Raji (cell line): ENCODE data around the gene PSMB7.

ENCODE experiments used
- POLR2A ChIP-seq: IDR thresholded peaks from 2 replicates; pipeline ENCODE4 v1.6.1; 2011; ENCODE audit warnings: low read depth, low read length, control low read depth; ENCODE audit not compliant: insufficient read depth

Gene PSMB7

DNA sequence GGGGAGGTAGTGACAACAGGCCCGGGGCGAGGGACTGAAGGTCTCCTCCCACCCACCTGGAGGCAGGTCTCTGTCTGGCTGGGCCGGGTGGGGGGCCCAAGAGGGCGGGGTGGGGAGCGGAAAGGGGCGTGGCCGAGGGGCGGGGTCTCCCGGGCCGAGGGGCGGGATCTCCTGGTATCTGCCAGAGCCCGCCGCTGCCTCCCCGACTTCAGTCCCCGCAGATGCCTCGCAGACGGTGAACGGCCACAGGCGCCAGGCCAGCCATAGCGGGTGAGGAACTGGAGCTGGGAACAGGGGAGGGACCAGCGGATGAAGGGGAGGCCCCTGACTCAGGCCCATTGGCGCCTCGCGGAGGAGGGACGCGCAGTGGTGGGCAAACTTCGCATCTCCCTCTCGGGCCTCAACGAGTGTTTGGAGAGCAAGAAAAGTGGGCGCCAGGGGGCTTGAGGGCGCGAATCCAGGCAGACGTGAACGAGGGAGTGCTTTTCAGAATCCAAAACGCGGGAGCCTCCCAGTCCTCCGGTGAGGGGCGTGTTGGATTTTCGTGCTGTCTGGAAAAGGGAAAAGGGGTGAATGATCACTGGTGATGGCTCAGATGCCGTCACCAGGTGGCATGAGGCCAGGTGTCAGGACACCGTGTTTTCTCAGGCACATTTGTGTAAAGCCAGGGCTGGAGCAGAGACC, 35.1 kb upstream of the PSMB7 start, which contains the start of gene ADGRD2:
TSS of gene ADGRD2 (plus strand) at position 211 of the 684 bp plus-strand sequence. CDS start 1,216 bp downstream, outside the sequence.
- TF ChIP-seq POLR2A, result no peak

DNA sequence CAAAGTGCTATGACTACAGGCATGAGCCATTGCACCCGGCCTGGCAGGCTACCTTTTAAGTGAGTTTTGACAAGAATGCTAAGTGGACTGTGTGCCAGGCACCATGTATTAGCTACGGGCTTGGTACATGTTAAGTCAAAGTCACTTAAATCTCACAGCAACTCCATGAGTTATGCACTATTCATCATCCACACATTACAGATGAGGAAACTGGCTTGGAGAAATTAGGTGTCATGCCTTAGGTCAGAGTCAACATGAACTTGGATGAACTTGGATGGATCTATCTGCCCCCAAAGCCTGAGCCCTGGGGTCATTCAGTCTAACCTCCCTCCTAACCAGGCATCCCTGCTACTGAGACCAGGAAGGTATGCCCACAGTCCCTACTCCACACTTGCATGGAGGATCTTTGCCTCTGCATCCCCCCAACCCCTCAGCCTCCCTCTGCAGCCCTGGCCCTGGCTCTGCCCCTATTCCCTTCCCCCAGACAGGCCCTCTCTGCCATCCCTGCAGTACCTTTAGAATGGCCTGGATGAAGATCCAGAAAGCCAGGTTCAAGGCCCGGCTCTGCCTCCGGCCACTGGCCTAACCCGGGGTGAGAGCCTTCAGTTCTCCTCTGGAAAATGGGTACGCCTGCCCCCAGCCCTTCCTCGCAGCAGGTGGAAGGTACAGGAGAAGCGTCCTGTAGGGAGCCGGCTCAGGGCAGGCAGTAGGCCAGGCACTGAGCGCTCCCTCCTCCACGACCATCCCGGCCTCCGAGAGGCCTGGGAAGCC, 34.3 kb upstream of the PSMB7 start:
- no peak for TF ChIP-seq POLR2A

DNA sequence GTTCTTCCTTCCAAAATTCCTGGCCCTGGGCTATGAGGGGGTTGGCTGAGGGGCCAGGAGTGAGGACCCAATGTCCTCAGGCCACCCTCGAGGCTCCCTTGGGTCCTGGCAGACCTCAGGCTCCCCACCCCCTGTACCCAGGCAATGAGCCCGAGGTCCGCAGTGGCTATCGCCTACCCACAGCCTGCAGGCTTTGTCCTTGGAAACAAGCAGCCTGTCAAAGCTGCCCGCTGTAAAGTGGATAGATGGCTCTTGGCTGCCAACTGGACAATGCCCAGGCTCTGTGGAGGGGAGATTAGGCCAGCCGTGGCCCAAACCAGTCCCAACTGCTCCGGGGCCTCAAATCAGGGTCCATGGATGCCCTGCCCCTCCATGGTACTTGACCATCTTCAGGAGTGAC, 32.8 kb upstream of the PSMB7 start:
- TF ChIP-seq POLR2A, result no peak

DNA sequence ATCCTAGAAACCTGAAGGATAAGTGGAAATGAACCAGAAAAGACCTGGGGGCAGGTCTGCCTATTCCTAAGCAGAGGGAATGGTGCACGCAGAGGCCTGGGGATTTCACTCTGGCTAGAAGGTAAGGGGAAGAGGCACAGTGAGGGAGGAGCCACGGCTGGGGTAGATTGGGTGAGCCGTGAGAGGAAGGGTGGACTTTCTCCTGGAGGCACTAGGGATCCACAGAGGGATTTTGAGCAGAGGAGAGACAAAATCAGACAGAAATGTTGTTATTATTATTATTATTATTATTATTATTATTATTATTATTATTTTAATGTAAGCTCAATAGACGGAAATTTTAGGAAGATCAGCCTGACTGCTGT, 32.0 kb upstream of the PSMB7 start:
- TF ChIP-seq POLR2A, result no peak

DNA sequence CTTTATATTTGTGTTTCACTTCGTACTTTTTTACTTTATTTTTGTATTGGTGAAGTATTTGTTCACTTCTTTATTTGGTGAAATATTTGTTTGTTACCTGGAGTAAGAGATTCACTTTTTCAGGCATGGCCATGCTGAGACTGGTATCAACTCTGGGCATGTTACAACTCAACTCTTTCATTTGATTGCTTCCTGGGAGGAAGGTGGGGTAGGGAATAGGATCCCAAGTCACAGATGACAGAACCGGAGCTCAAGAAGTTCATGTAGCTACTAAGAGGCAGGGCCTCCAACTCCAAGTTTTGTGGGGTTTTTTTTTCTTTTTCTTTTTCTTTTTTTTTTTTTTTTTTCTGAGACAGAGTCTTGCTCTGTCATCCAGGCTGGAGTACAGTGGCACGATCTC, 28.9 kb upstream of the PSMB7 start:
- TF ChIP-seq POLR2A, result no peak

DNA sequence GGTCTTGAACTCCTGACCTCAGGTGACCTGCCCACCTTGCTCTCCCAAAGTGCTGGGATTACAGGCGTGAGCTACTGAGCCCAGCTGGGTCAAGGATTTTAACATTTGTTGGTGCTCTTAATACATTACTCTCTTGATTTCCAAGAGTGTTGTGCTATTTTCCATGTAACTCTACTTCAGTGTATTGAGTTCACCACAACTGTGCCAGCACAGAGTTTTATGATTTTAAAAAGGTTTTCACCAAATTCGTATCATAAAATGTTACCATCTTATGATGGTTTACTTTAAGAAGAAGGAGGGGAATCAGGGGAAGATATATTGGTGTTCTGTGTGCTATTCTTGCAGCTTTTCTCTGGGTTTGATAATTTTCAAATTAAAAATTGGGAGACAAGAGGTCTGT, 28.4 kb upstream of the PSMB7 start:
- TF ChIP-seq POLR2A, result no peak

DNA sequence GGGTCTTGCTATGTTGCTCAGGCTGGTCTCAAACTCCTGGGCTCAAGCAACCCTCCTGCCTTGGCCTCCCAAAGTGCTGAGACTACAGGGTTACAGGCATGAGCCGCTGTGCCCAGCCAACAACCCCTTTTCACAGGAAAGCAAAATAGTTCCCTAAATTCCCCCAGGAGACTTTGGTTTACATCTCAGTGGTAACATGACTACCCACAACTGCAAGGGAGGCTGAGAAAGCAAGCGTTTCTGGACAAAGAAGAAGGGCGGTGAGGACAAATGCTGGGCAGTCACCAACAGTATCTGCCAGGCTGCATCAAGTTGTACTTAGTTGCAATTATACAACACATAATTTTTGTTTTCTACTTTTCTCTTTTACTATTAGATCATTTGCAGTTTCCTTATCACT, 27.6 kb upstream of the PSMB7 start:
- no peak for TF ChIP-seq POLR2A

DNA sequence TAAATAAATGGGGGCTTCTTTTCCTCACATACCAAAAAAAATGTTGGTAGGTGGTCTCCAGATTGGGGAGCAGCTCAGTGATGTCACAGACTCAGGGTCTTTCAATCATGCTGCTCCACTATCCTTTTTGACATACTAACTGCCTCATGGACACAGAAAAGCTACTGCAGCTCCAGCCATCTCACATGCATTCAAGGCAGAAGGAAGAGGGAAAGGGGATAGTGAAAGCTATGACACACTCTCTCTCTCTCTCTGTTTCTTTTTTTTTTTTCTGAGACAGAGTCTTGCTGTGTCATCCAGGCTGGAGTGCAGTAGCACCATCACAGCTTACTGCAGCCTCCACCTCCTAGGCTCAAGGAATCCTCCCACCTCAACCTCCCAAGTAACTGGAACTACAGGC, 27.1 kb upstream of the PSMB7 start:
- no peak for TF ChIP-seq POLR2A

DNA sequence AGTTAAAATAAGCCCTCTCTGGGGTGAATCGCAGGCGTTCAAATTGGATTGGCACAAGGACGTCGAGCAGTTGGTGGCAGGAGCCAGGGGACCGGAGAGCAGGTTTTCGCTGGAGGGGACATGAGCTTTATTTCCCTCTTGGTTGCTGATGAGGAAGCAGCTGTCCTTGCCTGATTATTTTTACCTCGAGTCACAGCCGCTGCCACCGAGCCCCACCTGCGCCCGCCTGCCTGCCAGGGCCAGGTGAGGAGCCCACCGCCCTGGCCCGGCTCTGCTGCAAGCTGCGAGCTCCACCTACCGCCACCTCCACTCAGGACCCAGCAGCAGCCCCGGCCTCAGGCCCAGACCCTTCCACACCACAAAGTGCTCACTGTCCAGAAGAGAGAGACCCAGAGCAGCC, 26.0 kb upstream of the PSMB7 start:
- TF ChIP-seq POLR2A, result no peak

DNA sequence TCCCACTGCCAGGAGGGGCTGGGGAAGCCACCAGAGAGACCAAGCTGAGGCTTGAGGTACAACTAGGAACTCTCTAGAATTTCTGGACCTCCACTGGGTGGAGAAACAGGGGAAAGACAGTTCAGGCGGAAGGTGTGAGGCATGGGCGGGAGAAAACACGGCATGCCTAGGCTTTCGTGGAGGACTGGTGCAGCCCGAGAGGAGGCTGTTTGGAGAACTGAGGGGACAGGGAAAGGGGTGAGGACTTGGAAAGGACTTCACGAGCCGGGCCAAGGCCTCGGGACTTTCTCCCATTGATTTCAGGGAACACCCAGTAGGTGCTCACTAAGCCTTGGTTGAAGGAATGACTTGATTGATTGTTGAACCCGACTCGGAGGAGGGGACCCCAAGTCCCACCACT, 25.5 kb upstream of the PSMB7 start:
- no peak for TF ChIP-seq POLR2A

DNA sequence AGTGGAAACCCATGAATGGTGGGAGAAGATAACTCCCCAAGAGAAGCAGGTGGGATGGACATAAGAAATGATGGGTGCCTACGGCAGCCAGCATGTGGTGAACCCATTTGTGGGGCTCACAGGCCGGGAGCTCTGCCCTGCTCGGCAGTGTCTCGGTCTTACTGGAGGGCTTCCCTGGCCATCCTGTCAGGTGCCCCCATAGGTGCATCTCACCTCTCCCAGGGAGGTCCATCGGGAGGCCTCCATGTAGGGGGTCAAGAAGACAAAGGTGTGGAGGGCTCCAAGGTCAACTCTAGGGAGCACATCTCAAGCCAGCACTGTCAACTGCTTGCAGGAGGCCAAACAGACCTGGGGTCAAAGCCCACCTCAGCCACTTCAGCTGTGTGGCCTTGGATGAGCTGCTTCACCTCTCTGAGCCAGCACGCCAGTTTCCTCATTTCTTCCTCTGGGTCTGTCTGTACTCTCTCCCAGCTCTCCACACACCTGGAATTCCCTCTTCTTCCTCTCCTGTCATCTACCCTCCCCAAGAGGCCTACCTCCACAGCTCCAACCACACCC, 24.5 kb upstream of the PSMB7 start:
- TF ChIP-seq POLR2A, result no peak

DNA sequence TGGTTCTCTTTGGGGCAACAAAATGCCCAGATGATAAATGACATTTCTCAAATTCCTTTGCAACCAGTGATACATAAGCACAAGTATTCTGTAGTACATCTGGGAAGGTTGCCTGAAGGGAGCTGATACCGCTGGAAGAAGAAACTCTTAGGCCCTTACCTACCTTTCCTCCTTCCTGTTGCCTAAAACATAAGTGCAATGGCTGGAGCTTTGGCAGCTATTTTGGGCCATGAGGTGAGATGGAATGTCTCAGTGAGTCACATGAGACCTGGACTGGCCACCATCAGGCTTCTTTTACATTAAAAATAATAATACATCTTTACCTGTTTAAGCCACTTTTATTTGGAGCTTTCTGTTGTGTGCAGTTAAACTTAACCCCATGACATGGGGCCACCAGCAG, 23.8 kb upstream of the PSMB7 start:
- TF ChIP-seq POLR2A, result no peak

DNA sequence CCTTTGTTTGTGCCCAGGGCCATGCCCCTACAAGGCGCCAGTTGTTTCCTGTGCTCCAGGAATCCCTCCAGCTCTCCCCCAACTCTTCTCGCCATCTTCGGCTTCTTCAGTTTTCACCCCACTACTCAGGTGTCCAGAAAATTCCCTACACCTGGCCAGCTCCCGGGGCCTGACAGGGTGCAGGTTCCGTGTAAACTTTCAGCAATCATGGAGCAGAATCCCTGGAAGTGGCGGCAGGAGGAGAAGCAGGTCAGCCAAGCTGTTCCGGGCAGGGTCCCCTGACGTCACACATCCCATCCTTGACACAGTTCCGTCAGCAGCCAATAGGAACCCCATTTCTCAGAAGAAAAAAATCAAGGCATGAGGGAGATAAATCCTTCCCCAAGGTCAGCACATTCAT, 22.8 kb upstream of the PSMB7 start:
- TF ChIP-seq POLR2A, result no peak

DNA sequence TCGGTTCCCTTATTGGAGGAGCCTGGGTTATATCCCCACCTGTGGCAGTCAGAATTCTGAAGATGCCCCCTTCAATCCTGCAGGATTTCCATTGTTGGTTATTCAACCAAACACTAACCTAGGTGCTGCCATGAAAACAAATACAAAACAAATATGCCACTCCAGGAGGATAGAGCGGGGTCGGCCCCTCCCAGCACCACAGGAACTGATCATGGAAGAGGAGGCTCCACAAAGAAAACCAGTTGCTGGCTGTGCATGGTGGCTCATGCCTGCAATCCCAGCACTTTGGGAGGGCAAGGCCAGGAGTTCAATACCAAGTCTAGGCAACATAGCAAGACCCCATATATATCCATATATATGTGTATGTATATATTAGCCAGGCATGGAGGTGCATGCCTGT, 21.8 kb upstream of the PSMB7 start:
- TF ChIP-seq POLR2A, result no peak

DNA sequence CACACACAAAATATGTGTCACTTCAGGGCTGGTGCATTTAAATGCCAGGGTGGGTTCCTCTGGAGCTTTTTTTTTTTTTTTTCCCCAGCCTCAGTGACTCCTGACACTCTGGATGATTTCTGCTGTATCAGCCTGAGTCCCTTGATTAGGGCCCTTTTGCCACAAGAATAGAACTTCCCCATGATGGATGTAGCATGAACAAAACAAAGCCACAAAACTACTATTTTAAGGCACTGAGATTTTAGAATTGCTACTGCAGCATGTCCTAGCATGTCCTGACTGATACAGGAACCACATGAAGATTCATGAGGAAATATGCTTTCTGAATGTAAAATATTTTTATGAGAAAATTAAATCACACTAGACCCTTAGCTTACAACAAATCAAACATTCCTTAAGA, 21.1 kb upstream of the PSMB7 start:
- TF ChIP-seq POLR2A, result no peak

DNA sequence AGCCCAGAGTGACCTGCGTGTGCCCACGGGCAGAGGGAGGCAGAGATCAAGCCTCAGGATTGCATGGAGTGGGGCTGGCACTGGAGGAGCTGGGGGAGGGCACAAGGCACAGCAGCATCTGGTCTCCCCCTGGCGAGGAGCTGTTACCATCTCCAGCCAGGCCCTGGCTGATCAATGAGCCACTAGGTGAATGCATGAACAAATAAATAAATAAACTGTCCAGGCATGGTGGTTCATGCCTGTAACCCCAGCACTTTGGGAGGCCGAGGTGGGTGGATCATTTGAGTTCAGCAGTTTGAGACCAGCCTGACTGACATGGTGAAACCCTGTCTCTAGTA, 14.3 kb upstream of the PSMB7 start:
- TF ChIP-seq POLR2A, result no peak

DNA sequence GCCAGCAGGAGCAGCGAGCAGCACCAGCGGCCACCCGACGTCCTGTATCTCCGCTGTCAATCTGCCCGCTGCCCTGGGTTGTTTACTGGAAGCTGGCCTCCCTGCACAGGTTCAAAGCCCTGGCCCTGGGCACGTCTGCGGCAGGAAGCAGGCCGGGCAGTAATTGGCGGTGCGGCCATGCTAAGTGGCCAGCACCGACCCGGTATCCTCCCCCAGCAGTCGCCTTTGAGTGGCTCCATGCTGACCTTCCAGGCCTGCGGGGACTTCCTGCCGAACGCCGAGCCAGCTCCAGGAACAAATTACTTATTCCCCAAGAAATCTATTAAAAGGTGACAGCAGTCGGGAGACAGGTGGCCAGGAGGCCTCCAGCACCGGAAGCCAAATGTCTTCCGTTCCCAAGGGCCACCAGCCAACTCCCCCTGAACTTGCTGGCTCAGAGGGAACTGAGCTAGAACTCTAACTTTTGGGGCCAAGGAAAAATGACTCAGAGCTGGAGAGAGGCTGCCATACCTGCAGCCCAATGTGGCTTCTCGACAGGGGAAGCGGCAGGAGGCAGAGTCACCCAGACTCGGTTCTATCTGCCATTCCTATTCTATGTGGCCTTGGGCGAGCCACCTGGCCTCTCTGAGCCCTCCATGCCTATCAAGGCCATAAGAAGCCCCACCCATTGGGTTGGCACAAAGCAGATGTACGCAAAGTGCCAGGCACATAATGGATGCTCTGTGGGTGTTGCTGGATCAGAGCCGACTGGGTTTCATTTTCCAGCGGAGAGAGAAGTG, 13.7 kb upstream of the PSMB7 start:
- no peak for TF ChIP-seq POLR2A

DNA sequence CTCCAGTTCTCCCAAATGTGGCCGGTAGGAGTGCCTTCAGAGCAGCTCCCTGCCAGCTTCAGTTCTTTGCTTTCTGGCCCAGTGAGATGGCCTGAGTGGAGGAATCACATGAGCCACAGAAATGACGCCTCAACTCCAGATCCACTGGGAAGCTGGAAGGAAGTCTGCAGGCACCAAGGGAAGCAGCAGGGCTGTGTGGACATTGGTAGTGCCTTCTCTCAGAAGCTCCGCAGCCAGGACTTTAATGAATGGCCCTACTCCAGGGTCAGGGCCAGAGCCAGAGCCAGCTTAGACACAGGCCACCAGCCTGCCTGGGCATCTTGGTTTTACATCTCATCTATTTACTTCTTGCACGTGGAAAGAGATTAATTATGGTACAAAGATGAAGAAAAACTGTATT, 12.0 kb upstream of the PSMB7 start:
- TF ChIP-seq POLR2A, result no peak
